SW480 (cell line): ENCODE measurements around the gene ASNS.

Source experiments
- DNase-seq: peaks from one replicate; pipeline ENCODE4 v3.0.0-alpha.2; 2016; ENCODE audit warnings: low spot score

The ASNS gene

DNA sequence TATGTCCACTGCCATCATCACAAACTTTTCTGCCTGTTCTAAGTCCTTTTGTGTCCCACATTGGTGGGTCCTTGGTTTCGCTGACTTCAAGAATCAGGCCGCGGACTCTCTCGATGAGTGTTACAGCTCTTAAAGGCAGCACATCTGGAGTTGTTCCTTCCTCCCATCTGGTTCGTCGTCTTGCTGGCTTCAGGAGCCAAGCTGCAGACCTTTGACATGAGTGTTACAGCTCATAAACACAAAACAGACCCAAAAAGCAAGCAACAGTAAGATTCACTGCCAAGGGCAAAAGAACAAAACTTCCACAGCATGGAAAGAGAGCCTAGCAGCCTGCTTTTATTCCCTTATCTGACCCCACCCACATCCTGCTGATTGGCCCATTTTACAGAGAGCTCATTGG is 30.2 kb downstream of the ASNS start:
- no peak for DNase-seq

GRCh38 chr7:97835296-97836138 is 36.7 kb downstream of the ASNS start:
- DNase-seq = peak; percentile 80

DNA sequence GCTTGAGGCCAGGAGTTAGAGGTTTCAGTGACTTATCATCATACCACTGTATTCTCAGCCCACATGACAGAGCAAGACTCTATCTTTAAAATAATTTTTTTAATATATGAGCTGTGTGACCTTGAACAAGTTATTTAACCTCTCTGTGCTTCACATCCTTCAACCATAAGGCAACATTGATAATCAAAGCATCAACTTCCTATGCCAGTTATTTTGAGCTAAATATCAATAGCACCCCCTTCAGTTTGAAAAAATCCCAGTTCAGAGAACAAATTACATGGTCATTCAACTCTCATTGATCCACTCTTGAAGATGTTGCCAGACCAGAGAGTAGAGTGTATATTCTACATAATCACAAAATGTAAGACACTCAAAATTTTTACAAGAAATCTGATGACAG is 53.0 kb downstream of the ASNS start:
- peak; percentile 36 for DNase-seq

DNA sequence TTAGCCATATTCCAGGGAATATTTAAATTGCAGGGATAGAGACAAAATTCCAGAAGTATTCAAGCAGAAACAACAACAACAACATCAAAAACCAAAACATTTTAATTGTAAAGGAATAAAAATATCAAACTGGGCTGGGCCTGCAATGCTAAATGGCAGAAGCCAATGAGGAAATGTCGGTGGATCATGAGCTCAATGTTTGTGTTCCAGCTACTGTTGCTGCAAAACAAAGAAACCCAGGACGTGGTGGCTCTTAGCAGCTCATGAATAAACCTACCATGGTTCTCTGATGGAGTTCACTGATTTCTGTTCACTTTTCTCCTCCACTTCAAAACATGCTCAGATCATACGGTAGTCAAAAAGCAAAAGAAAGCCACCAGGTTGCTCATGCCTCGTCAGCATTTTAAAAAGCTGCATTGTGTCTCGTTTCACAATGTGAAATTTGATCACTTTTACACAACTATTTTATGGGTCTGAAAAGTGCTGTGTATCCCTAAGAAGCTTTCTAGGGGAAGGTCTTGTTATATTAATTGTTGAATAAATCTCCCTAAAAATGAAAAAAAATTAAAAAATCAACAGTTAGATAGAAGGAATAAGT is 54.0 kb downstream of the ASNS start:
- no peak for DNase-seq
